Epithelial cell of esophagus (primary cell): ENCODE data around the gene GAMT.
A peak's percentile ranks its signal among the peaks of the same experiment; 100 is the strongest.

Experiments used
- DNase-seq: peaks from one replicate; pipeline ENCODE4 v3.0.0; 2010; ENCODE audit warnings: low read depth
- H3K4me3 ChIP-seq: 2 replicates; pipeline ENCODE4 v1.5.1; 2011; ENCODE audit warnings: mild to moderate bottlenecking, low read length, control low read depth
- TF ChIP-seq, protein P1 (sequence below): IDR thresholded peaks from 2 replicates; pipeline ENCODE4 v1.5.1; 2011; ENCODE audit warnings: low read depth, mild to moderate bottlenecking, low read length, control low read depth, inconsistent platforms; ENCODE audit not compliant: insufficient read depth; ENCODE audit errors: missing control alignments

The GAMT gene

DNA sequence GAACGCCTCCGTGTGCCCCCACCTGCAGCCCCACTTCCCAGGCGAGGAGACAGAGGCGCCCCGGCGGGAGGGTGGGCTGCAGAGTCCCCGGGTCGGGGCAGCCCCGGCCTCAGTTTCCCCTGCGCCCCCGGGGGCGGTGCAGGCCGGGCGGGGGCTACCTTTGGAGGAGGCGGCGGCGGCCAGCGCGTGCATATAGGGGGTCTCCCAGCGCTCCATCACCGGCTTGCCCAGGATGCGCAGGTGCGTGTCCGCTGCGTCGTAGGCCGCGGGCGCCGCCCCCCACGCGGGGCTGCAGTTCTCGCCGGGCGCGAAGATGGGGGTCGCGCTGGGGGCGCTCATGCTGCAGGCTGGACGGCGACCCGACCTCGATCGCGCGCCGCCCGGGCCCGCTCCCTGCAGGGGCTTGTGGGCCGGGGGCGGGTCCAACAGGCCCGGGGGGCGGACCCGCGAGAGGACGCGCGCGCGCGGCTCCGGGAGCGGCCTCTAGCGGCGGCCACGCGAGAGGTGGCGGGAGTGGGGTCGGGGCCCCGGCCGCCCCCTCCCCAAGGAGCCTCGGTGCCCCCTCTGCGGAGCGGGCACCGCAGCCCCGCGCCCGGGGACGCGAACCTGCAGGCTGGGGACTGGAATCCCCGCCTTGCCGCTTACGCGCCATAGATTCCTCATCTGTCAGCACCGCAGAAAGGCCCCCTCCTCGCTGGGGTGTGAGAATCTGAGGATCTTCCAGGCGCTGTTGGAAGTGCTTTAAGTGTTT, at the start of gene GAMT:
TSS of gene GAMT (minus strand) at position 405 of the 751 bp plus-strand sequence. CDS start at position 339, 66 bp downstream.
- no peak for DNase-seq
- TF ChIP-seq, protein P1, sequence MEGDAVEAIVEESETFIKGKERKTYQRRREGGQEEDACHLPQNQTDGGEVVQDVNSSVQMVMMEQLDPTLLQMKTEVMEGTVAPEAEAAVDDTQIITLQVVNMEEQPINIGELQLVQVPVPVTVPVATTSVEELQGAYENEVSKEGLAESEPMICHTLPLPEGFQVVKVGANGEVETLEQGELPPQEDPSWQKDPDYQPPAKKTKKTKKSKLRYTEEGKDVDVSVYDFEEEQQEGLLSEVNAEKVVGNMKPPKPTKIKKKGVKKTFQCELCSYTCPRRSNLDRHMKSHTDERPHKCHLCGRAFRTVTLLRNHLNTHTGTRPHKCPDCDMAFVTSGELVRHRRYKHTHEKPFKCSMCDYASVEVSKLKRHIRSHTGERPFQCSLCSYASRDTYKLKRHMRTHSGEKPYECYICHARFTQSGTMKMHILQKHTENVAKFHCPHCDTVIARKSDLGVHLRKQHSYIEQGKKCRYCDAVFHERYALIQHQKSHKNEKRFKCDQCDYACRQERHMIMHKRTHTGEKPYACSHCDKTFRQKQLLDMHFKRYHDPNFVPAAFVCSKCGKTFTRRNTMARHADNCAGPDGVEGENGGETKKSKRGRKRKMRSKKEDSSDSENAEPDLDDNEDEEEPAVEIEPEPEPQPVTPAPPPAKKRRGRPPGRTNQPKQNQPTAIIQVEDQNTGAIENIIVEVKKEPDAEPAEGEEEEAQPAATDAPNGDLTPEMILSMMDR = no peak
- H3K4me3 ChIP-seq = peak within 1 kb of the TSS; percentile 61

DNA sequence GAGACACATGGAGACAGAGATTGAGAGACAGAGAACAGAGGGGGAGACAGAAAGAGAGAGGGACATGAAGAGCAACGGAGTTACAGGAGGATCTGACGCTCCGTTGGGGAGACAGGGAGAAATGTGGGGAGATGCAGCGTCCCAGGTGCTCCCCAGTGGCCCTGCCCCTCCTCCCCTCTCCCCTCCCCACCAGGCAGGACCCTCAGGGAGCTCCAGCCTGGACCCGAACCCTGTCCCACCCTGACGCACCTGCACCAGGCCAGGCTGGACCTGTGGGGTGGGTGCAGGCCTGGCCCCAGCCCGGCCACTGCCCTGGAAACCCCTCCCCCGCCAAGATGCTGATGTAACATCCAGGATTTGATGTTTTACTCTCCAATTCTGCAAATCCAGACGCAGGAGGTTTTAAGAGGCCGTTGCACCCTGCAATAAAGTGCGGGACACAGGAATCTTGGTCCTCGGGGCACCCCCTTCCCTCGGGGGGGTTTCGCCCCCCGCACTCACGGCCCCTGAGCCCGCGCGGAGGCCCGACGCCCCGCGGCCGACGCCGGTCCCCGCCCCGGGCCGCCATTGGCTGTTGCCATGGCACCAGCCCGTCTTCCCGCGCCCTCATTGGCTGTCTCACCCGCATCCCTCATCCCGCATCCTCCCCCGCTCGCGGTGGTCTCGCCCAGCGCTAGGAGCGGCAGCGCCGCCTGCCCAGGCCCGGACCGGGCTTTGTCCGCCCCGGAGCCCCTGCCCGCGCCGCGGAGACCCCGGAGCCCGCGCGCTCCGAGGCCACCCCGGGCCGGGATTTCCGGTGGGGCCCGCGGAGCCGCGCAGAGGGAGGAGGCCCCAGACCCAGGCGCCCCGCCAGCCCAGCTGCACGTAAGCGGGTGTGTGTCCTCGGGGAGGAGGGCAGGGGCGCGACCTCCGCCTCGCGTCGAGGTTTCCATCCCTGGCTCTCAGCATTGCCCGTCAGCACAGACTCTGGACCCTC, 48.4 kb upstream of the GAMT start, which contains the start of gene APC2:
TSS of gene APC2 (plus strand) at position 655 of the 976 bp plus-strand sequence. CDS start 2,881 bp downstream, outside the sequence.
- no peak for DNase-seq
- no peak within 1 kb of the TSS for H3K4me3 ChIP-seq
- TF ChIP-seq, protein P1 = no peak

DNA sequence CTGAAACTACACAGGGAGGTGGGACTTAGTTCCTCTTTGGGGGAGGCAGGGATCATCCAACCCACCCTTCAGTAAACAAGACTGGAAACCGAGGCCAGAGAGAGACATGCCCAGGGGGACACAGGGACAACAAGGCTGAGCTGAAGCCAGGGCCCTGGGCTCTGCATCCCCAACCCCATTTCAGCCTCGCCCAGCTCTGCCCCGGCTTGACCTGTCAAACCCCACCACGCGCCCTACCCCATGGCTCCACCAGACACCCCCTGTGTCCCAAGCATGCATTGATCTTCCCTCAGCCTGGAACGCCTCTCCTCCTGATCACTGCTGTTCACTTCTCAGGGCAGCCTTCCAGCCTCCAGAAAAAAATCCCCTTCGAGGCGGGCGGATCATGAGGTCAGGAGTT, 46.6 kb upstream of the GAMT start:
- no peak overlapping the region for H3K4me3 ChIP-seq
- TF ChIP-seq, protein P1 = no peak
- no peak for DNase-seq

DNA sequence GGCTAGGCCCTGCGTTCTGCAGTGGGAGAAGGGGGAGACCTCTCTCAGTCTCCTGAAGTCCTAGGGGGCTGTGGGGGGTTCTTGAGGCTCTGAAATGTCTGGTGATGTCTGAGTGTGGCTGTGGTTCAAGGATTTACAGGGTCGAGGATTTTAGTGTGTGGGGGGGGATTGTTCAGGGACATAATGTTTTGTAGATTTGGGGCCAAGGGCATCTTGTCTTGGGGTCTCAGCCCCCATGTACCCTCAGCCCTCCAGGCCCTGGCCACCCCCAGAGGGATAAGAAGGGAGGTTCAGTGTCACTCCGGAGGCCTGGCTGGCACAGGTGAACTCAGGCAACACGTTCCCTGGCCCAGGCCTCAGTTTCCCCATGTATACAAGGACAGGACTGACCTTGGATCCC, 46.2 kb upstream of the GAMT start:
- no peak overlapping the region for H3K4me3 ChIP-seq
- TF ChIP-seq, protein P1 = no peak
- no peak for DNase-seq

DNA sequence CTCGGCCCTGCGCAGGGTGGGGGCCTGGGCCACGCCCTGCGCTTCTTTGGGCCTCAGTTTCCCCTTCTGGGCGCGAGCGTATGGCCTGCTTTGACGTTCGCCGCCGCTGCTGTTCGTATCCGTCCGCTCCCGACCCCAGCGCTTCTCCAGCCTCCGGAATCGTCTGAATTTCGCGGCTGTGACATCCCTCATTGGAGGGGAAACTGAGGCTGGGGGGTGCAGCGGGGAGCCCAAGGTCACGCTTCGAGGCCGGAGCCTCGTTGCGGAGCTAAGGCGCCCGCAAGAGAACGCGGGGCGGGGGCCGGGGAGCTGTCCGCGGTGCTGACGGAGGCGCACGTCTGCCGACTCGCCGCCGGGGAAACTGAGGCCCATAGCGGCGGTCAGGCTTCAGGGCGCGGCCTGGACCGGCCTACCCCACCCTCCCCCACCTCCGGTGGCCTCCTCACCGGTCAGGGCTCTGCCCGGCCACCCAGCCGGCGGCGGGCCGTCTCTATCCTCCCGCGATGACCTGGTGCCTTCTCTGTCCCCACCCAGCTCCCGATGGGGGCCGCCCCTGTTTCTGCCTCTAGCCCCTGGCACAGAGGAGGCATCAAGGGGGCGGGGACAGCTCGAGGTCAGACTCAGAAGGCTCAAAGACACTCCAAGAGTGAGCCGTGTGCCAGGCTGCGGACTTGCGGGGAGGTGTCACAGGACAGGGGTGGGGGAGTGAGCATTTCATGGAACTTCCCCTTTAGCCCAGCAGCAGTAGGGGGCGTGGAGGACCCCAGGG, 45.6 kb upstream of the GAMT start:
- no peak overlapping the region for H3K4me3 ChIP-seq
- no peak for DNase-seq
- TF ChIP-seq, protein P1 = no peak

DNA sequence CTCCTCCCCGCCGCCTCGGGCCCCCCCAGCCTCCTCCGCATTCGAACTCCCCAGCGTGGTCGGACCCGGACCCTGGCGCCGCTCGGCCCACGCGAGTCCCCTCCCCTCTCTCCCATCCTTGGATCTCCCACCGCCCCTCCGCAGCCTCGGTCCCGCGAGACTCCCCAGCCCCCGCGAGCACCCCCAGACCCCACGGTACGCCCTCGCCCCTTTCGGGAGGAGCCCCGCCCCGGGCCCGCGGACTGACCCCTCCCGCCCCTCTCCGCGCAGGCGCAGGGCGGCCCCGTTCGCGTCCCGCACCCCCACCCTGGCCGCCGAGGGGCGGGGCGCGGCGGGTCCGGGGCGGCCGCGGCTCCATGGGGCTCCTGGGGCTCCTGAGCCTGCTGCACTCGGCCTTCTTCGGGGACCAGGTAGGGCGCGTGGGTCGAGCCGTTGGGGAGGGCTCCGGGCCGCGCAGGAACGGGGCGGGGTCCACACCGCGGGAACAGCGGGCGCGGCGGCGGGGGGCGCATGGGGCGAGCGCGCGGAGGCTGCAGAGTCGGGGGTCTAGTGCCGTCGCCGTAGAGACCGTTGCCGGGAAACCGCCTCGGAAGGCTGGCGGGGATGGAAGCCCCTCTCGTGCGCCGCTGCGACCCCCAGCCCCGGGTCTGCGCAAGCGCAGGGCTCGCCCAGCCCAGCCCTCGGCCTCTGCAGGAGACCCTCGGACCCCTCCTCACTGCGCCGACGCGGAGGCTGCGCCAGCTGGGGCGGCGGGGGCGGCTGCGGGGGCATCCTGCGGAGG, 44.8 kb upstream of the GAMT start:
- DNase-seq = no peak
- H3K4me3 ChIP-seq = no peak overlapping the region
- TF ChIP-seq, protein P1 = no peak
